ENCODE data around the gene KRT20. TPM values are rescaled to one million over a fixed set of nuclear protein-coding genes. Genes with fewer than 3 reads are reported as not detected.

KRT20 gene
- total and polyA plus RNA-seq, 2 of the 13 experiments (the other 11 are each of a cell fraction or from before 2014, with no cell fraction given): 0.13 to 0.20 TPM

- TF ChIP-seq HNF1A (IDR thresholded peaks at IDR 0.05; ENCODE audit: low read depth) (peak; percentile 83), HNF1A (CRISPR knock-in tag; IDR thresholded peaks at IDR 0.05; ENCODE audit: borderline replicate concordance) (no peak; the same call in 1 of the 2 replicates), ZKSCAN1 (IDR thresholded peaks at IDR 0.05; ENCODE audit: low read length) (no peak), MYPOP (CRISPR knock-in tag; IDR thresholded peaks at IDR 0.05) (no peak), THAP9 (CRISPR knock-in tag; IDR thresholded peaks at IDR 0.05; ENCODE audit: borderline replicate concordance) (no peak), HMGXB4 (CRISPR knock-in tag; IDR thresholded peaks at IDR 0.05; ENCODE audit: borderline replicate concordance in 1 of 2, low read depth in 1 of 2) (peak in 1 of 2 experiments; percentile 43; a peak in 1 of 4 replicates), PPARG (CRISPR knock-in tag; conservative IDR thresholded peaks at IDR 0.05) (peak; percentile 100), GLI4 (CRISPR knock-in tag; IDR thresholded peaks at IDR 0.05; ENCODE audit: borderline replicate concordance) (no peak), ZNF530 (CRISPR knock-in tag; IDR thresholded peaks at IDR 0.05; ENCODE audit: low read depth) (no peak), ZNF205 (CRISPR knock-in tag; IDR thresholded peaks at IDR 0.05) (0 out of 2 replicates have a peak, but pooled peaks have one; percentile 43), GABPA (IDR thresholded peaks at IDR 0.05; ENCODE audit: low read depth, low read length) (no peak), GABPA (CRISPR knock-in tag; IDR thresholded peaks at IDR 0.05; ENCODE audit: low read depth) (peak; percentile 56; the same call in 1 of the 2 replicates), MAFK (conservative IDR thresholded peaks at IDR 0.05 in 1 of 2, IDR thresholded peaks at IDR 0.05 in 1 of 2; ENCODE audit: low read length in 2 of 2) (peak in 1 of 2 experiments; percentile 40; a peak in 1 of 4 replicates), RCOR2 (CRISPR knock-in tag; IDR thresholded peaks at IDR 0.05) (peak; percentile 91), ZNF281 (CRISPR knock-in tag; IDR thresholded peaks at IDR 0.05; ENCODE audit: borderline replicate concordance) (peak; percentile 41; the same call in 1 of the 2 replicates), PCBP1 (IDR thresholded peaks at IDR 0.05; ENCODE audit: borderline replicate concordance, low read depth, low read length) (no peak)
Measured at GRCh38 chr17:40901981-40902474, 17.0 kb upstream of the KRT20 start (continued).

Measured in HepG2 (cell line).